K562 (cell line): Measurements from ENCODE around the gene ZNF627. TPM values are rescaled to one million over a fixed set of nuclear protein-coding genes. Genes with fewer than 3 reads are reported as not detected.

Source experiments
- ATAC-seq: fragments of 200-7000 bp; cut with Tn5 transposase; 3 replicates; pipeline ENCODE4 v1.9.1; 2020; ENCODE audit warnings: moderate library complexity
- BruUV-seq: library from RNA; stranded (reverse); fragments of 400-500 nt; replicated peaks from 2 replicates; lab custom pipeline; 2021; lab: Mats Ljungman, UMichigan
- CTCF ChIA-PET: fragments of 300-600 bp; formaldehyde crosslinking; extraction: SDS; loops from one replicate; lab custom pipeline; 2021; ENCODE audit warnings: low intra/inter-chr PET ratio; lab: Yijun Ruan, JAX
- POLR2A ChIA-PET: fragments of 300-600, 350-650 bp; sonication (Branson Sonifier 250); formaldehyde crosslinking; extraction: SDS; loops from one replicate; lab custom pipeline; 2021; ENCODE audit warnings: antibody characterized with exemption, inconsistent platforms; lab: Yijun Ruan, JAX
- DNase-seq, 4 experiments: peaks; one replicate each; pipeline versions ENCODE4 v3.0.0 to v3.0.0-alpha.2; 2011 to 2018; ENCODE audit warnings: low spot score in 3 of 4, mixed read lengths in 3 of 4; ENCODE audit errors: extremely low read depth in 1 of 4
- FAIRE-seq: peaks from 2 replicates; lab custom pipeline; 2011; peaks lifted over from hg19 to GRCh38; lab: Jason Lieb, UNC
- H2AFZ ChIP-seq: 2 replicates; pipeline ENCODE4 v1.6.0; 2011; ENCODE audit warnings: low read depth, low read length, control low read depth, inconsistent platforms
- H3K27ac ChIP-seq: fragments of 200-600 bp; 3 replicates; pipeline ENCODE4 v1.8.0; 2011; ENCODE audit warnings: low read depth, mild to moderate bottlenecking, control low read depth, inconsistent platforms, low read length, moderate library complexity, mixed read lengths; ENCODE audit errors: extremely low read depth
- H3K27me3 ChIP-seq, 2 experiments: fragments of 300-600 bp in 1 of 2; 2 replicates in 1 of 2; 3 replicates in 1 of 2; pipeline versions ENCODE4 v1.6.0 to v1.8.0; 2011; ENCODE audit warnings: inconsistent platforms in 2 of 2, low read length in 2 of 2, mild to moderate bottlenecking in 1 of 2, mixed read lengths in 1 of 2, moderate library complexity in 1 of 2; ENCODE audit not compliant: control insufficient read depth in 2 of 2, insufficient read depth in 2 of 2
- H3K36me3 ChIP-seq: fragments of 300-600 bp; 3 replicates; pipeline ENCODE4 v1.8.0; 2011; ENCODE audit warnings: mild to moderate bottlenecking, low read length, inconsistent platforms; ENCODE audit not compliant: control insufficient read depth, insufficient read depth
- H3K4me1 ChIP-seq, 2 experiments: fragments of 200-600 bp in 1 of 2; replicated peaks in 1 of 2; 2 replicates in 1 of 2; 3 replicates in 1 of 2; pipeline versions ENCODE4 v1.5.1 to v1.8.0; 2011; ENCODE audit warnings: inconsistent platforms in 2 of 2, low read length in 2 of 2, mild to moderate bottlenecking in 1 of 2, mixed read lengths in 1 of 2, moderate library complexity in 1 of 2; ENCODE audit not compliant: control insufficient read depth in 2 of 2, insufficient read depth in 2 of 2
- H3K4me2 ChIP-seq: 2 replicates; pipeline ENCODE4 v1.6.1; 2011; ENCODE audit warnings: low read length, control low read depth, inconsistent platforms, mixed read lengths; ENCODE audit not compliant: insufficient read depth
- H3K4me3 ChIP-seq: fragments of 200-600 bp; sonication (generic), shearing (Covaris generic); 2 replicates; pipeline ENCODE4 v1.5.1; 2016; ENCODE audit warnings: control low read depth, inconsistent platforms
- H3K79me2 ChIP-seq: fragments of 200-600 bp; 3 replicates; pipeline ENCODE4 v1.8.0; 2011; ENCODE audit warnings: low read length, inconsistent platforms; ENCODE audit not compliant: control insufficient read depth, insufficient read depth
- H3K9ac ChIP-seq, 2 experiments: 2 replicates each; pipeline versions ENCODE4 v1.6.0 to v1.6.1; 2011; ENCODE audit warnings: low read depth in 2 of 2, low read length in 2 of 2, control low read depth in 1 of 2, inconsistent platforms in 1 of 2, mild to moderate bottlenecking in 1 of 2, mixed read lengths in 1 of 2; ENCODE audit not compliant: insufficient read depth in 1 of 2
- H3K9me1 ChIP-seq: one replicate; pipeline ENCODE4 v1.6.0; 2011; ENCODE audit warnings: inconsistent platforms, mild to moderate bottlenecking, low read length, moderate library complexity; ENCODE audit not compliant: control insufficient read depth, insufficient read depth
- H3K9me3 ChIP-seq: replicated peaks from 2 replicates; pipeline ENCODE4 v1.5.1; 2011; ENCODE audit warnings: low read depth, low read length, inconsistent platforms; ENCODE audit not compliant: control insufficient read depth, insufficient read depth
- H4K20me1 ChIP-seq: replicated peaks from 2 replicates; pipeline ENCODE4 v1.6.1; 2011; ENCODE audit warnings: low read length, inconsistent platforms, mixed read lengths; ENCODE audit not compliant: control insufficient read depth, insufficient read depth
- RB1 ChIP-seq: fragments of 450-650 bp; IDR thresholded peaks from 2 replicates; pipeline ENCODE4 v1.6.1; 2017; ENCODE audit warnings: low read depth, mild to moderate bottlenecking
- SIN3A ChIP-seq, 2 experiments: fragments of 150-350 bp in 1 of 2; IDR thresholded peaks; 2 replicates each; pipeline ENCODE4 v1.6.1; 2011 to 2016; ENCODE audit warnings: borderline replicate concordance in 2 of 2, low read depth in 2 of 2, low read length in 2 of 2, mild to moderate bottlenecking in 2 of 2, moderate library complexity in 2 of 2; ENCODE audit not compliant: control insufficient read depth in 1 of 2
- STAT5A ChIP-seq: IDR thresholded peaks from 2 replicates; pipeline ENCODE4 v1.6.1; 2012; ENCODE audit warnings: low read length, inconsistent platforms, borderline replicate concordance
- ZNF239 ChIP-seq: fragments of 250-450 bp; sonication (Bioruptor Pico); IDR thresholded peaks from 2 replicates; pipeline ENCODE4 v1.4.0; 2020; ENCODE audit warnings: mild to moderate bottlenecking
- WGBS: fragments of 100-300 bp; shearing (Covaris generic); methylation state at CpG from one replicate; pipeline ENCODE4 v1.1.6; 2016; ENCODE audit warnings: low coverage, mixed read lengths; ENCODE audit not compliant: insufficient coverage; ENCODE audit errors: missing lambda C conversion rate; 5-methylcytosine and 5-hydroxymethylcytosine counted together
- in situ Hi-C: fragments of 300-500 bp; cut with MboI; formaldehyde crosslinking; loops from 4 replicates; pipeline ENCODE4 v1.15.0; 2018; ENCODE audit warnings: inconsistent platforms, mixed read lengths
- intact Hi-C: fragments of 100-400 bp; cut with micrococcal nuclease; formaldehyde crosslinking; loops from 2 replicates; pipeline ENCODE4 v1.14.2; 2022
- polyA plus RNA-seq, 8 experiments: library from polyadenylated mRNA; depleted of rRNA in 4 of 8; stranded (reverse) in 5 of 8; unstranded in 3 of 8; fragments of >200 nt; fragmentation: Nextera tagmentation in 2 of 8; fragmentation: Illumina TruSeq in 1 of 8; extraction: Ambion mirVana in 2 of 8; extraction: Trizol in 1 of 8; gene quantifications; 2 replicates each; pipeline versions ENCODE4 v1.2.1 to v1.2.3, GENCODE V29; 2011 to 2014; ENCODE audit warnings: inconsistent platforms in 1 of 8, missing spikeins in 1 of 8
- total RNA-seq, 7 experiments: library from RNA; depleted of rRNA in 6 of 7; stranded (reverse); fragments of >200 nt in 6 of 7; fragmentation: Illumina TruSeq in 2 of 7; extraction: Trizol in 2 of 7; gene quantifications; 2 replicates each; pipeline versions ENCODE4 v1.2.1 to v1.2.3, GENCODE V29; 2011 to 2021; ENCODE audit warnings: low replicate concordance in 1 of 7

ZNF627 gene
- total and polyA plus RNA-seq, 9 of the 15 experiments (the other 6 are each of a cell fraction or from before 2014, with no cell fraction given), result 6.4 to 19.9 (median 10.6) TPM

GRCh38 chr19:11639245-11639601 lies 41.9 kb downstream of the ZNF627 start:
- H3K27ac ChIP-seq, result no peak overlapping the region; the same call in 2 of the 3 replicates
- peaks cover 5 to 19% of the 10 kb centered on the region in 2 experiments; a peak in 4 of 5 replicates for H3K4me1 ChIP-seq
- H3K4me2 ChIP-seq, result peak overlapping the region; percentile 81
- peak overlapping the region in 1 of 2 experiments; percentile 97; a peak in 2 of 4 replicates for H3K9ac ChIP-seq
- BruUV-seq, result no TSS peak
- ChIA-PET CTCF (no interaction called here), POLR2A (interaction anchor here (0.7 to 1.3 kb wide), 3 partner anchors 7 to 16 kb away, joined by 3 to 4 read pairs (median 4); no protein-coding TSS in a partner anchor)
- TF ChIP-seq ZNF239 (CRISPR knock-in tag) (no peak), RB1 (no peak), STAT5A (no peak), SIN3A (IDR thresholded peaks at IDR 0.05; ENCODE audit: borderline replicate concordance in 2 of 2, control insufficient read depth in 1 of 2, low read depth in 2 of 2, low read length in 2 of 2) (0 out of 4 replicates have a peak, but pooled peaks of 1 of the 2 experiments have one; percentile 15)
- ATAC-seq, result peak; percentile 35
- intact Hi-C loops, result no loop called here
- H3K9me3 ChIP-seq, result no peaks in the 10 kb centered on the region
- peaks cover 10% of the 10 kb centered on the region; the same call in 2 of the 3 replicates for H3K79me2 ChIP-seq
- H2AFZ ChIP-seq, result peak overlapping the region; percentile 87
- no peak for FAIRE-seq
- 8% methylated on average over 3 of the region's 7 CpGs for whole genome bisulfite sequencing
- no peaks in the 10 kb centered on the region for H3K9me1 ChIP-seq
- no peaks in the 10 kb centered on the region for H4K20me1 ChIP-seq
- no peaks in the 10 kb centered on the region for H3K27me3 ChIP-seq
- in situ Hi-C loops, result no loop called here
- DNase-seq, result no peak
- no peaks in the 10 kb centered on the region for H3K36me3 ChIP-seq
- H3K4me3 ChIP-seq, result peak overlapping the region; percentile 85
